Fibroblast of peridontal ligament (primary cell): ENCODE data around the gene SPTBN1.
"Not testable (repeated sequence)": the region's sequence is repeated elsewhere in the genome, so short reads cannot be mapped to it uniquely, and the experiment has no call there.

ENCODE experiments used
- DNase-seq: peaks from one replicate; pipeline ENCODE4 v3.0.0-alpha.2; 2010; ENCODE audit errors: extremely low read depth

Gene SPTBN1

DNA sequence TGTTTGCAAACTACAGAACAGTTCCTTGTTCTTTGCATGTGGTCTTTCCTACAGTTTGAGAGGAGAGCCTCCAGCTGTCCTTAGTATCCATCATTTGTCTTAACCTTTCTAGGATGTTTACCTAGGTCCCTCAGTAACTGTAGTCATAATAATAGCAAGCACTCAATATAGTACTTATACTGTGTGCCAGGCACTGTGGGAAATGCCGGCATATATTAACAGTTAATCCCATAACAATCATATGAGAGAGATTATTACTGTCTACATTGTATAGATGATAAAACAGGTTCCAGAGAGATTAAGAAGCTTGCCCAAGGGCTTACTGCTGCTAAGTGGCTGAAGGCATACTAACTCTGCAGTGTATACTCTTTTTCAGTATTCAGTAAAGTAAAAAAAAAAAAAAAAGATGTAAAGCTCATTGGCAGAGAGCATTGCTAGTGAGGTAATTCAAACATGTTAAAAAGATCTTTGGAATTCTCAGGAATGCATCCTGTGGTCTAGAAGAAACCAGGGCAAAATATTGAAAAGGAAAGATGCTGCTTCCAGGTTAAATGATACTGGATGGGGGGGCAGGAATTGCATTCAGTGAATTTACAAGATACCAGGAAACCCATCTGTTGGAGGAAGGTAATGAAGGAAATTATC, 72.3 kb downstream of the SPTBN1 start:
- DNase-seq: peak; percentile 51

GRCh38 chr2:54529518-54529917, 73.4 kb downstream of the SPTBN1 start:
- DNase-seq: not testable (repeated sequence)

DNA sequence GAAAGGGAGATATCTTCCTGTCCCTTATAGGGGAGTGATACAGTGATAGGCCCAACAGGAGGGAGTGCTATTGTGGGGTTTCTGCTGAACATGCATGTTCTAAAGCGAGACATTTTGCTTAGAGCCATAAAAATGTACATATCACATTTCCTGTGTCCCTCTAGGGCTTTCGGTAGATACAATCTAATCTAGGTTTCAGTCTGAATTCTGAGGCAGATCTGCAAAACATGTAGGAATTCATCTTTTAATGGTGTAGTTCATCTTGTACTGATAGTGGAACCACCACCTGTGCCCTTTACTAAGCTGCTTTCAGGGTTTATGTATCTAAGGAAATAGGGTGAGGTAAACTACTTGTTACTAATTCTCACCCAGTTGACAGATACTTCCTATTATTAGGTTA, 73.8 kb downstream of the SPTBN1 start:
- DNase-seq: no peak

DNA sequence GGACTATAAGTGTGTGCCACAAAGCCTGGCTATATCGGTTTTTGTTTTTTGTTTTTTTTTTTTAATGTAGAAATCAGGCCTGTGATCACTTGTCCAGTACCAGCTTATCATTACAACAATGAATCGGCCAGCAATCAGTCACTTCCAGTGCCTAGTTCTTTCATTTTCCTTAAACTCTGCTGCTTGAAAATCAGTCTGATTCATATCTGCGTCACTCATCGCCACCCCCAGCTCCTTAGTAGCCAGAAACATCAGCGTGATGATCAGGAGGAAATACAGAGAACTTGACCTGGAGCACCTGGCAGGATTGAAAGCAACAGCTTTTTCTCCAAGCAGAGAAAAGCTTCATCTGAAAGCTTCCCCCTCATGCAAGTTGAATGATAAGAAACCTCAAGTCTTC, 75.4 kb downstream of the SPTBN1 start:
- DNase-seq: peak; percentile 68

DNA sequence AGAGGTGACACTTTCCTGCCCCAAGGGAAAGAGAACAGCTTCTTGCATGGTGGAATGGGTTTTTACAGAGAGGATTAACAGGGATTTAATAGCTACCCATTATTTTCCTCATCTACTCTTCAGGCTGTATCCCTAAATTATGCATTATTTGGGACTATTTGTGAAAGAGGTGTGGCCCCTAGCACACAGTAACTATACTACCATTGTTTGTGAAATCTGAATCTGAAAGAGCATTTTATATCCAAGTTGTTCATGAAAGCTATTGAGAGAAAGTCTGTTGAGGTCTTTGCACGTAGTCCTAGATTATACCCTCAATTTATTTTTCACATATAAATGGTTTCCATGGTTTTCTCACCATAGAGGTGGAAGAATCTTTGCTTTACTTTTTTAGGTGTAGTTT, 78.1 kb downstream of the SPTBN1 start:
- no peak for DNase-seq

DNA sequence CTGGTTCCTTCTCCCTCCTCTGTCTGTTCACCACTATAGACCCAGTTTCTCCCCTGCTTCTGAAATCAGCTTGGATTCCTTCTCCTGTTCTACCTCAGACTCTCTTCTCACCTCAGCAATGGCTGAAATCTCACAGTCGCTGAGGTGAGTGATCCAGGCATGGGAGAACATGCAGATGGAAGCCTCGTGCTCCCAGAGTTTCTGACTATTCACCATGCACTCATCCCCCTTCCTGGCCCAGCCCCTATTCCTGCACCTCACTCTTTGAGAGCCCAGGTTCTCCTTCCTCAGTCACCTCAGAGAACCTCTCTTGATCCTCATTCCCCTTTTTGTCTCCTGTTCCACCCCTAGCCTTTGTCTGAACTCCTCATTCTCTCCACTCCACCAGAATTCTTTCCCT, 78.5 kb downstream of the SPTBN1 start:
- DNase-seq: no peak

DNA sequence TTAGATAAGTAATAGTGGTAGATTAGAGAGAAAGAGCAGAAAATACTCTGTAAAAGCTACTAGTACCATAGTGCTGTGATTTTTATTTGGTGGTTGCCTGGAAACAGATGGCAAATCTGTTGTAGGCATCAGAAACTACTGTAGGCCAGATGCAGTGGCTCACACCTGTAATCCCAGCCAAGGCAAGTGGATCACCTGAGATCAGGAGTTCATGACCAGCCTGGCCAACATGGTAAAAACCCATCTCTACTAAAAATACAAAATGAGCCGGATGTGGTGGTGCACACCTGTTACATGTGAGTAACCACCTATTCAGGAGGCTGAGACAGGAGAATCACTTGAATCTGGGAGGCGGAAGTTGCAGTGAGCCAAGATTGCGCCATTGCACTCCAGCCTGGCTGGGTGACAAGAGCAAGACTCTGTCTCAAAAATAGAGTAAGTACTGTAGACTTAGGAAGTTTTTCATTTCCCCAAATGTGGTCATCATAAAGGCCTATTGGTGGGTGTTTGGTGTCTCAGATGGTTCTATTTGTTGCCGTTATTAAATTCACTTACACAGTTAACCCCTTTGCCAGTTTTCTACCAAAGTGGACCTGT, 79.6 kb downstream of the SPTBN1 start:
- no peak for DNase-seq

DNA sequence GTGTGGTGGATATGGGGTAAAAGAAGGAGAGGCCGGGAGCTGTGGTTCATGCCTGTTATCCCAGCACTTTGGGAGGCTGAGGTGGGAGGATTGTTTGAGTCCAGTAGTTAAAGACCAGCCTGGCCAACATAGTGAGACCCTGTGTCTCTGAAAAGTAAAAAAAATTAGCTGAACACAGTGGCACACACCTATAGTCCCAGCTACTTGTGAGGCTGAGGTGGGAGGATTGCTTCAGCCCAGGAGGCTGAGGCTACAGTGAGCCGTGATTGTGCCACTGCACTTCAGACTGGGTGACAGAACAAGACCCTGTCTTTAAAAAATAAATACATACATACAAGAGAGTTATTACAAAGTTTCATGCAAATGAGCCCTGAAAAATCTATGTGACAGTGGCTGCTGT, 80.6 kb downstream of the SPTBN1 start:
- DNase-seq: no peak

DNA sequence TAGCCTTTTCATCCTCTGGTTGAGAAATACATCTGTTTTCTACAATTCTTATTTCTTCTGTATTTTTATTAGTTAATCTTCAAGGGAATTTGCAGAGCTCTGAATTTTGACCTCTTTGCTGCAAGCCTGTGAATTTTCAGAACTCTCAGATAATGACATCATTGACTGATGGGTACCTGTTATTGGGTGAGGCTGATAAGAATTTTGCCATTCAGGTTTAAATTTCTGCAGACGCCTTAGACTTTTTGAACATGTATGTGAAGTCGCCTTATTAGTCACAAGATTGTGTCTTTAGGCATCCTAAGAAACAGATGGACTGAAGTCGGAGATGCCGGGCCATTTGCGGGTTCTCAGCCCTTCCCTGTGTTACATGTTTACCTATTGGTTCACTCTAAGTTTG, 82.4 kb downstream of the SPTBN1 start:
- no peak for DNase-seq

- no peak for DNase-seq
Measured at GRCh38 chr2:54539683-54540082, 83.6 kb downstream of the SPTBN1 start.

GRCh38 chr2:54540194-54540593, 84.1 kb downstream of the SPTBN1 start:
- peak; percentile 48 for DNase-seq

GRCh38 chr2:54541995-54542394, 85.9 kb downstream of the SPTBN1 start:
- no peak for DNase-seq

GRCh38 chr2:54543733-54544396, 87.7 kb downstream of the SPTBN1 start:
- DNase-seq: no peak

- no peak for DNase-seq
Measured at GRCh38 chr2:54545702-54546450, 89.7 kb downstream of the SPTBN1 start.

DNA sequence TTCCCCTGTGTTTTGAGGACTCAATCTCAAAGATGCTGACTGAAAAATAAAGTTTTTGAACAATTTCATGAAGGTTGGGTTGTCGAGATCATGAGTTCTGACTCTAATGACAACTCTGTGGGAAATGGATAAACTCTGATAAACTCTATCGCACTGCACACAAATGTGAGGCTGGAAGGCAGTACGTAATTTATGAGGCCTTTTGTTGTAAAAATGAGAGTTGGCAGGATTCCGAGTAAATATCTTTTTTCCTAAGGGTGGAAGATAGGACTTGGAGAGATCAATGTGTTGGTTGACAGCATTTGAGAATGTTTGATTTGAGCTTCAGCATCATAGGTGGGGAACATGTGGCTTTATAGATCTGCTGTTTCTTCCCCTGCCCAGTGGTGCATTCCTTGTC, 90.4 kb downstream of the SPTBN1 start:
- DNase-seq: no peak

DNA sequence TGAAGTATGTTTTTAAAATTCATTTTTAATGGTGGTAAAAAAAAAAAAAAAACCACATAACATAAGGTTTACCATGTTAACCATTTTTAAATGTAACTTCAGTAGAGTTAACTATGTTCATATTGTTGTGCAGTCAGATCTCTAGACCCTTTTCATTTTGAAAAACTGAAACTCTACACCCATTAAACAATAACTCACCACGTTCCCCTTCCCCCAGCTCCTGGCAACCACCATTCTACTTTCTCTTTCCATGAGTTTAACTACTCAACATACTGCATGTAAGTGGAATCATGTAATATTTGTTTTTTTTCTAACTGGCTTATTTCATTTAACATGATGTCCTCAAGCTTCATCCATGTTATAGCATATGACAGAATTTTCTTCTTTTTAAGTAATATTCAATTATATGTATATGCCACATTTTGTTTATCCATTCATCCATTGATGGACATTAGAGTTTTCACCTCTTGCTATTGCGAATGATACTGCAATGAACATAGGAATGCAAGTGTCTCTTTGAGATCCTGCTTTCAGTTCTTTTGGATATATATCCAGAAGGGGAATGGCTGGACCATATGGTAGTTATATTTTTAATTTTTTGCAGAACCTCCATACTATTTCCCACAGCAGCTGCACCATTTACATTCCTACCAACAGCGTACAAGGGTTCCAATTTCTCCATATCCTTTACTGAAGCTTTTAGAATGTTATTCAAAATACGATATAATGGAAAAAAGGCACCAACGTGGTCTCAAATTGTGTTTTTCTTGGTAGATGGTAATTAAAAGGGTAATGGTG, 91.0 kb downstream of the SPTBN1 start:
- peak; percentile 58 for DNase-seq

- DNase-seq: no peak
Measured at GRCh38 chr2:54549430-54549829, 93.3 kb downstream of the SPTBN1 start.

DNA sequence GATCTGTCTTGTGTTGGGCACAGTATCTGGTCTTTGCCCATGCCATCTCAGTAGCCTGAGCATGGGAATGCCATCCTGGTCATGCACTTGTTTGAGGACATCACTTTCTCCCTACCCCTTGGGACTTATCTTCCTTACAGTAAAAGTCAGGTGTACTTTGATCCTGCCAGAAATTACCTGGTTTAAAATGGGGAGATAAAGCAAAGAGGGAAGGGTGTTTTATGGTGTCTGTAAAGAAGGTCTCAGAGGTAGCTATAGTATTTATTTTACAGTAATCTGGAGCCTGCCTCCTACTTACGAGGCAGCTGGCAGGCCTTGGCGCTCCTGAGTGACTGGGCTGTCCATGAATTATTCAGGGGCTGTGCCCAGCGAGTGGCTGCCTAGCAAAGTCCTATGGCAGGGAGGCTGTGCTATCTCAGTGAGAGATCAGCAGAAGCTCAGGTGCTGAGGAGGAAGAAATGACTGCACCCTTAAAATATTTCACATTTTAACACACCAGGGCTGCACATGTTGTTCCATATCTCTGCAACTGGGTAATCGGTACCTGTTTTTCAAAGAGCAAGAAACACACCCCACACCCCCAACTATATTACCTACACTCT, 93.9 kb downstream of the SPTBN1 start:
- DNase-seq: no peak

DNA sequence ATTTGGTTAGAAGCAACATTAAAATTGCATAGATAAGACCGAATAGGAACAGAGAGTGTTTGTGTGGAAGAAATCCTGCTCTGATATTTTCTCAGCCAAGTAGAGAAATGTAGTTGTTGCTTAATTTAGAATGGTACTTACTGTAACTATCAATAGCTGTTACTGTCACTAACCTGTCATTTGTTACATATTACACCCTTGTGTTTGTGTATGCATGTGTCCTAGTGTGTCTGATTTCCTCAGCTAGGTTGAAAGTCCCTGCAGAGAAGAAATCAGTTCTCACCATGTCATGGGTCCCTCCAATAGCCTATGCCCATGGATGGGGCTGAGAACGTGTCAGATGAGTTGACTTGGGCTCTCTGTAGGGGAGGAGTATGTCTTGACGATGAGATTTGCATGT, 94.4 kb downstream of the SPTBN1 start:
- DNase-seq: no peak

- no peak for DNase-seq
Measured at GRCh38 chr2:54551123-54551756, 95.1 kb downstream of the SPTBN1 start.

GRCh38 chr2:54553075-54553474, 96.9 kb downstream of the SPTBN1 start:
- no peak for DNase-seq
